GM21619 (cell line): ENCODE results near the gene PRDX5.

Experiments
- ATAC-seq: cut with Tn5 transposase; IDR thresholded peaks from one replicate; pipeline ENCODE4 v1.9.1; 2021; ENCODE audit not compliant: unreplicated experiment

PRDX5 gene

DNA sequence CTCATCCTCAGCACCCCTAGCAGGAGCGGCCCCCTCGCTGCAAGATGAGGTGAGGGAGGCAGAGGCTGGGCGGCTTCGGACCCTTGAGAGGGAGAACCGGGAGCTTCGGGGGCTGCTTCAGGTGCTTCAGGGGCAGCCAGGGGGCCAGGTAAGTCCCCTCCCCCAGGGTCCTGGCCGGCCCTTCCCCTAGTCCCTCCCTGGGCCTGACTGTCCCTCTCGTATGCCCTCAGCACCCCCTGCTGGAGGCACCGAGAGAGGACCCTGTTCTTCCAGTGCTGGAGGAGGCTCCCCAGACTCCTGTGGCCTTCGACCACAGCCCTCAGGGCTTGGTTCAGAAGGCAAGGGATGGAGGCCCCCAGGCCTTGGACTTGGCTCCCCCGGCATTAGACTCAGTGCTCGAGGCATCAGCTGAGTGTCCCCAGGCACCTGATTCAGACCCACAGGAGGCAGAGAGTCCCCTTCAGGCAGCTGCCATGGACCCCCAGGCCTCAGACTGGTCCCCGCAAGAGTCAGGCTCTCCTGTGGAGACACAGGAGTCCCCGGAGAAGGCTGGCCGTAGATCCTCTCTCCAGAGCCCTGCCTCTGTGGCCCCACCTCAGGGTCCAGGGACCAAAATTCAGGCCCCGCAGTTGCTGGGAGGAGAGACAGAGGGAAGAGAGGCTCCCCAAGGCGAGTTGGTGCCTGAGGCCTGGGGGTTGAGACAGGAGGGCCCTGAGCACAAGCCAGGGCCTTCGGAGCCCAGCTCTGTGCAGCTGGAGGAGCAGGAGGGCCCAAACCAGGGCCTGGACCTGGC, 26.0 kb downstream of the PRDX5 start:
- ATAC-seq, result no peak

DNA sequence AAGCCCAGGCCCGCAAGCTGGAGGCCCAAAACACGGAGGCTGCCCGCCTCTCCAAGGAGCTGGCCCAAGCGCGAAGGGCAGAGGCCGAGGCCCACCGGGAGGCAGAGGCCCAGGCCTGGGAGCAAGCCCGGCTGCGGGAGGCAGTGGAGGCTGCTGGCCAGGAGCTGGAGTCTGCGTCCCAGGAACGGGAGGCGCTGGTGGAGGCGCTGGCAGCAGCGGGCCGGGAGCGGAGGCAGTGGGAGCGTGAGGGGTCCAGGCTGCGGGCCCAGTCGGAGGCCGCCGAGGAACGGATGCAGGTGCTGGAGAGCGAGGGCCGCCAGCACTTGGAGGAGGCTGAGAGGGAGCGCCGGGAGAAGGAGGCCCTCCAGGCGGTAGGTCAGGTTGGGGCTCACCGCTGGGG, 26.9 kb downstream of the PRDX5 start:
- no peak for ATAC-seq

DNA sequence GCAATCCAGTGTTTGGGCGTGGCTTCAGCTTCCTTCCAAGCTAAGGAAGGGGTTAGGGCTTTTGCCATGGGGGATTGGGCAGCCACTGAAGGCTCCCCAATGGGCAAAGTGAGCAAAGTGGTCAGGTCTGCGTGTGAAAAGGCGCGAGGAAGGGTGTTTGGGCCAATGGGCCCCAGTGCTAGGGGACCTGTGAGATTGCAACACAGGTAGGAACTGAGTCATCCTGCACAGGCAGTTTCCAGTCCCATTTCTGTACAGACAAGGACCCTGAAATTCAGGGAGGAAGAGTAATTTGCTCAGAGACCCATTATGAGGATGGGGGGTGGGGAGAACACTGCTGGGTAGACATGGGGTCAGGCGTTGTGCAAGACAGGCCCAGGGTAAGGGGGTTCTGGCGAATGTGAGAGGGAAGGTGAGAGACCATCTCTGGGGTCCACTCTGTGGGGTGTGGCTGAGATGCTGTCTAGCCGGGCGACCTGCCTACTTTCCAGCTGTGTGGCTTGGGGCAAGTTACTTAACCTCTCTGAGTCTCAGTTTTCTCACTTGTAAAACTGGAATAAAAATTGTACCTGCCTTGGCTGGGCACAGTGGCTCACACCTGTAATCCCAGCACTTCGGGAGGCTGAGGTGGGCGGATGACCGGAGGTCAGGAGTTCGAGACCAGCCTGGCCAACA, 29.4 kb downstream of the PRDX5 start:
- no peak for ATAC-seq

DNA sequence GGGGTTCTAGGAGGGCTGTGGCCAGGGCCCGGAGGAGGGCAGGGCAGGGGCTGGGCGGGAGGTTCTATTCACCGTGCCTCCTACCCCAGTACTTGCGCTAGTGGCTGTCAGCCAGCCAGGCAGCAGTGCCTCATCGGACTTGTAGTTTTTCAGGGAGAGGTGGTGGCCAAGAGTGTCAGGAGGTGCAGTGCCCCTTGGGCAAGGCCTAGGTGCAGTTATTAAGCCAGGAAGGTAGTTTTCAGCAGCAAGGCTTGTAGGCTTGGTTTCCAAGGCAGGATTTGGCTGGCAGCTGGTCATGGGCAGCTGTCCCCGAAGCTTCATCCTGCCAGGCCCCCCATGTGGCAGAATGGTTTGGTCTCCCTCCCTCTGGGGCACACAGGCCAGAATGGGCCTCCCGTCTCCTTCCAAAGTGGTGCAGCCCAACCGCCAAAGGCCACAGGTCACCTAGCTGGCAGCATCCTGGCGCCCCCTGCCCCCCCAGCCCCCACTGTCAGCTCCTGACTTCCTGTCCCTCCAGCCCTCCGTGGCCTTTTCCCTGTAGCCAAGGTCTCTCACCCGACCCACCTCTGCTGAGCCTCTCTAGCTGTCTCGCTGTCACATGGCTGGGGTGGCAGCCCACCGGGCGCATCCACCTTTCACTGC, 30.6 kb downstream of the PRDX5 start:
- ATAC-seq, result no peak

DNA sequence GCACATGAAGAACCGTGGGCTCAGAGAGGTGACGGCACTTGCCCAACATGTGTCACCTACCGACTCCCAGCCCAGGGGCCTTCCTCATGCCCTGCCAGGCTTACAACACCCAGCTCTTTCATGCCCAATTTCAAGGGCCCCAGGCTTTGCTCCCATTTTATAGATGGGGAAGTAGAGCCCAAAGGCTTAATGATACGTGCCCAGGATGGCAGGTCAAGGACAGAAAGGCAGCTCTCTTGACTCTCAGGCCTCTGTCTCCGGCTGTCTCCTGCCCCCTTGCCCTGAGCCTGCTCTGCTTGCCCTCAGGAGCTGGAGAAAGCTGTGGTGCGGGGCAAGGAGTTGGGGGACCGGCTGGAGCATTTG, 31.1 kb downstream of the PRDX5 start:
- no peak for ATAC-seq

DNA sequence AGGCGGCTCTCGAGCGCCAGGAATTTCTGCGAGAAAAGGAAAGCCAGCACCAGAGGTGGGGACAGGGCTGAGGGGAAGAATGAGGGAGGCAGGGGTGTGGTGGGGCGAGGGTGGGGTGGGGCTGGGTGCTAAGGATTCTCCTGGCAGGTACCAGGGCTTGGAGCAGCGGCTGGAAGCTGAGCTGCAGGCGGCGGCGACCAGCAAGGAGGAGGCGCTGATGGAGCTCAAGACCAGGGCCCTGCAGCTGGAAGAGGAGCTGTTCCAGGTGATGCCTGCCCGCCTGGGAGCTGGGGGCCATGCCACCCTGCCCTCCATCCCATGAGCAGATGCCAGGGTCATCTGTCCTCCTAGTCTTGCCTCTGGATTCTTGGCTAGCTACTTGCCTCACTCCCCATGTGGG, 31.5 kb downstream of the PRDX5 start:
- no peak for ATAC-seq

DNA sequence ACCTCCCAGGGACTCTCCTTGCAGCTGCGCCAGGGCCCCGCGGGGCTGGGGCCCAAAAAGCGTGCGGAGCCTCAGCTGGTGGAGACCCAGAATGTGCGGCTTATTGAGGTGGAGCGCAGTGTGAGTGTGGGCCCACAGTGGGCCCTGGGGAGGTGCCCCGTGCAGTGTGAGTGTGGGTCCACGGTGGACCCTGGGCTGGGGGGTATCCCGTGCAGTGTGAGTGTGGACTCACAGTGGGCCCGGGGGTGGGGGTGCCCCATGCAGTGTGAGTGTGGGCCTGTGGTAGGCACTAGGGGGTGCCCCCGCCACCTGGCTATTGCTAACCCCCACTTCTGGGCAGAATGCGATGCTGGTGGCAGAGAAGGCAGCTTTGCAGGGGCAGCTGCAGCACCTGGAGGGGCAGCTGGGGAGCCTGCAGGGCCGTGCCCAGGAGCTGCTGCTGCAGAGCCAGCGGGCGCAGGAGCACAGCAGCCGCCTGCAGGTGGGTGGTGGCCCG, 33.3 kb downstream of the PRDX5 start:
- no peak for ATAC-seq

DNA sequence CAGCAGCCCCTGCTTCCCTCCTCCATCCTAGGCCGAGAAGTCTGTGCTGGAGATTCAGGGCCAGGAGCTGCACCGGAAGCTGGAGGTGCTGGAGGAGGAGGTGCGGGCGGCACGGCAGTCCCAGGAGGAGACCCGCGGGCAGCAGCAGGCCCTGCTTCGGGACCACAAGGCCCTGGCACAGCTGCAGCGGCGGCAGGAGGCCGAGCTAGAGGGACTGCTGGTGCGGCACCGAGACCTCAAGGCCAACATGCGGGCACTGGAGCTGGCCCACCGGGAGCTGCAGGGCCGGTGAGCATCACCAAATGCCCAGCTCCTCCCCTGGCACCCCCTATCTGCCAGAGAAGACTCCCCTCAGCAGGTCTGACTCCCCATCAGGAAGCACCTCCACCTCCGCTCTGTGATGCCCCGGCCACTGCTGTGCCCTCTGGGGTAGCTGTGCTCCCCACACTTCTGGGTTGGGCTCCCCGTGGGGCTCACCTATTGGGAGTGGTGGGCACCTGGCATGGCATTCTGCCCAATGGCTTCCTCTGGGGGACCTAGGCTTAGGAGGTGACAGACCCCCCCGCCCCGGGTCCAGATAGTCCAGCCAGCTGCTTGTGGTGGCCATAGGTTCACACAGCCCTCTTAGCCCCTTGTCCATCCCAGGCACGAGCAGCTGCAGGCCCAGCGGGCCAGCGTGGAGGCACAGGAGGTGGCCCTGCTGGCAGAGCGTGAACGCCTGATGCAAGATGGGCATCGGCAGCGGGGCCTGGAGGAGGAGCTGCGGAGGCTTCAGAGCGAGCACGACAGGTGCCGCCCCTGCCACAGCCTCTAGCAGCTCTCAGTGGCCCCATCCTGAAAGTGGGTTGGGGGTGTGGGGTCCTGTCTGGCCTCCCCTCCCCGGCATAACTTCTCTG, 34.4 kb downstream of the PRDX5 start:
- ATAC-seq, result no peak

DNA sequence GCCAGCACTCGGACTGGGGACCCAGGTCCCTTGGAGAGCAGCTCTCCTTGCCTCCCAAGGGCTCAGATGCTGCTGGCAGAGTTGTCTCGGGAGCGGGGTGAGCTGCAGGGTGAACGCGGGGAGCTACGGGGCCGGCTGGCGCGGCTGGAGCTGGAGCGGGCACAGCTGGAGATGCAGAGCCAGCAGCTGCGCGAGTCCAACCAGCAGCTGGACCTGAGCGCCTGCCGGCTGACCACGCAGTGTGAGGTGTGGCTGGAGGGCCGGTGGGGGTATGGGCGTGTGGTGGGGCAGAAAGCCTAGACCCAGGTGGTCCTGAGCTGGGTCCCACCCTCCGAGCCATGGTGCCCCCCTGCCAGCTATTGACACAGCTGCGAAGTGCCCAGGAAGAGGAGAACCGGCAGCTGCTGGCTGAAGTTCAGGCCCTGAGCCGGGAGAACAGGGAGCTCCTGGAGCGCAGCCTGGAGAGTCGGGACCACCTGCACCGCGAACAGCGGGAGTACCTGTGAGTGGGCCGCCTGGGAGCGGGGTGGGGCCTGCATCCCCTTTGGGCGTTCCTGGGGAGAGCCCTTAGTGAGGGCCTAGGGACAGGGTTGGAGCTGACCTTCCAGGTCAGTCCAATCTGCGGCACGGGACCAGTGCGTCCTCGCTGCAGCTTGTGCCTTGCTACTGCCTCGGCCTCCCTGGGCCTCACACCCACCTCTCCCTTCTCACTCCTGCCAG, 35.2 kb downstream of the PRDX5 start:
- ATAC-seq, result no peak

DNA sequence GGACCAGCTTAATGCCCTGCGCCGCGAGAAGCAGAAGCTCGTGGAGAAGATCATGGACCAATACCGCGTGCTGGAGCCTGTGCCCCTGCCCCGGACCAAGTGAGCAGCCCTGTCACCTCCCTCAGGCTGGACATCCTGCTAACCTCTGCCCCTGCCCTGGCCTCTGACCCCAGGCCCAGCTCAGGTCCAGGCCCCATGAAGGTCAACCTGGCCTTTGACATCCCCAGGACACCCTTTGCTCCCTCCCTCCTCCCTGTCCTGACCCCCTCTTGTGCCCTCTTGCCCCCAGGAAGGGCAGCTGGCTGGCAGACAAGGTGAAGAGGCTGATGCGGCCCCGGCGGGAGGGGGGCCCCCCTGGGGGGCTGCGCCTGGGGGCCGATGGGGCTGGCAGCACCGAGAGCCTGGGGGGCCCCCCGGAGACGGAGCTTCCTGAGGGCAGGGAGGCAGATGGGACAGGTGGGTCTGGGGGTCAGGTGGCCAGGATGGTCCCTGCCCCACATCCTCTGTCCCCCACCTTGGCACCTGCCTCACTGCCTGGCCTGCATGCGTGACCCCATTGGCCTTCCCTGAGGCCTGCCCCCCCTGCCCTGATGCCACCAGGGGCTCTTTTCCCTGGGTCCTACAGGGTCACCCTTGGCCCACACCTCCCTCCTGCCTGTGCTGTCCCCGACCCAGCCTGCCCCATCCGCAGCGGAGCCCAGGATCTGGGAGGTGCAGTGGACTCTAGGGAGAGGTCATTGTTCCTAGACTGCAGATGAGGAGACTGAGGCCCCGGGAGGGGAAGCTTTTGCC, 36.0 kb downstream of the PRDX5 start:
- no peak for ATAC-seq

DNA sequence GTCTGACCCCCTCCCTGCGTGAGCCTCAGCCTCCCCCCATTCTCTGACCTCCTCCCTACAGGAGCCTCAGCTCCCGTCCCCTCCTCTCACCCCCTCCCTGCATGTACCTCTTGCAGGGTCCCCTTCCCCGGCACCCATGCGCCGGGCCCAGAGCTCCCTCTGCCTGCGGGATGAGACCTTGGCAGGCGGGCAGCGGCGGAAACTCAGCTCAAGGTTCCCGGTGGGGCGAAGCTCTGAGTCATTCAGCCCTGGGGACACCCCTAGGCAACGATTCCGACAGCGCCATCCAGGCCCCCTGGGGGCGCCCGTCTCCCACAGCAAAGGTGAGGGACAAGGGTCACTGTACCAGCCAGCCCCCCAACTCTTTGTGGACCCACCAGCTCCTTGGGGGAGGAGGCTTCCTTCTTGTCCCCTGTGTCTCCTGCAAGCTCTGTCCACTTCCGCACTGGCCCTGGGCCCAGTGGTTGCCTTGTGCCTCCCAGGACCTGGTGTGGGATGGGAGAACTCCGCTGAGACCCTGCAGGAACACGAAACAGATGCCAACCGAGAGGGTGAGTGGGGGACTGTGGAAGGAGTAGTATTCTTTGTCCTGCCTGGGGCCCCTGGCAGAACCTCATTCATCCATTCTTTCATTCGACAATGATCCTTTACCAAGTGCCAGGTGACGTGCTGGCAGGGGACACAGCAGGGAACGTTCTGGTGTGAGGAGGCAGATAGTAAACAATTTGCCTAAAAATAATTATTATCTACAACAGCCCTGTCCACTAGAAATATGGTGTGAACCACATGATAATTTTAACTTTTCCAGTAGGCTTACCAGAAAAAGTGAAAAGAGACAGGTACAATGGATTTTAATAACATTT, 37.4 kb downstream of the PRDX5 start:
- no peak for ATAC-seq

DNA sequence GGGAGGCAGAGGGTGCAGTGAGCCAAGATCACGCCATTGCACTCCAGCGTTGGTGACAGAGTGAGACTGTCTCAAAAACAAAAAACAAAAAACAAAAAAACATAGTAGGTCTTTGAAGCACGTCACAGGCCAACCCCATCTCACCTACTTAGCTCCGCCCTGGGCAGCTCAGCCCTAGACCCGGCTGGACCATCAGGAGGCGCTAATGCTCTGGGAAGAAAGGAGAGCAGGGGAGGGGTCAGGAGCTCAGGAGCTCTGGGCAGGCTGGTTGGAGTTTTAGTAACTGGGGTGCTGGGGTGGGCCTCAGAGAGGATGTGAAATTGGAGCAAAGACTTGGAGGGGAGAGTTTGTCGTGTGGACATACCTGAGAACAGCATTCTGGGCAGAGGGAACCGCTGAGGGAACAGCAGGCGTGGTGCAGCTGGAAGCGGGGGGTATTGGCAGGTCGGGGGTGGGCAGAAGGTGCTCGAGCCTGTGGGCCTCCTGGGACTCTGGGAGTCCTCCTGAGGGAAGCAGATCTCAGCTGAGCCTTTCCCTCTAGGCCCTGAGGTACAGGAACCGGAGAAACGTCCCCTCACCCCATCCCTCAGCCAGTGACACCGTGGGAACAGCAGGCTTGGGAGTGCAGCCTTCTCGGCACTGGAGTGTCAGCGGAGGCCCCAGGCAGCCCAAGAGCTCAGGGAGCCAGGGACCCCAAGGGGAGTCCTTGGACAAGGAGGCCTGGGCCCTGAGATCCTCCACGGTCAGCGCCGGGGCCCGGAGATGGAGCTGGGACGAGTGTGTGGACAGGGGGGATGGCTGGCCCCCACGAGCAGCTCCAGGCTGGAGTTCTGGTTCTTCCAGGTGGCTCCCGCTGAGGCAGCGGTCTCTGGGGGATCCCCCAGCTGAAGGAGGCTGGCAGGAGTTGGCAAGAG, 38.8 kb downstream of the PRDX5 start:
- ATAC-seq, result no peak

DNA sequence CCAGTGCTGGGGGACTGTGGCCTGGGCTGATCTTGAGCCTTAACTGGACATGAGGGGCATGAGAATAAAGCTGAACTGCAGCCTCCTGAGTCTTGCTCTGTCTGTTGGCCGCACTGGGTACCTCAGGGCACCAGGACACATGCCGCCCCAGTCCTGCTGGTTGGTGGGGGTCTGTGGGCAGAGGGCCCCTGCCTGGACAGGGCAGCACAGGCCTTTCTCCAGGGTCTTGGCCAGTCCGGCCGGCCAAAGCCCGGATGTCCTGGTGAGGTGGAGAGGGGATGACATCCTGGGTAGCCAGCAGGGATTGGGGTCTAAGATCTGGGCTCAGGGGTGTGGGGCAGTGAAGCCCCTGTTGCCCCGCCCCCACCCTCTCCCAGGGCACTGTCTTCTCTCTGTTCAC, 39.5 kb downstream of the PRDX5 start:
- ATAC-seq, result no peak

DNA sequence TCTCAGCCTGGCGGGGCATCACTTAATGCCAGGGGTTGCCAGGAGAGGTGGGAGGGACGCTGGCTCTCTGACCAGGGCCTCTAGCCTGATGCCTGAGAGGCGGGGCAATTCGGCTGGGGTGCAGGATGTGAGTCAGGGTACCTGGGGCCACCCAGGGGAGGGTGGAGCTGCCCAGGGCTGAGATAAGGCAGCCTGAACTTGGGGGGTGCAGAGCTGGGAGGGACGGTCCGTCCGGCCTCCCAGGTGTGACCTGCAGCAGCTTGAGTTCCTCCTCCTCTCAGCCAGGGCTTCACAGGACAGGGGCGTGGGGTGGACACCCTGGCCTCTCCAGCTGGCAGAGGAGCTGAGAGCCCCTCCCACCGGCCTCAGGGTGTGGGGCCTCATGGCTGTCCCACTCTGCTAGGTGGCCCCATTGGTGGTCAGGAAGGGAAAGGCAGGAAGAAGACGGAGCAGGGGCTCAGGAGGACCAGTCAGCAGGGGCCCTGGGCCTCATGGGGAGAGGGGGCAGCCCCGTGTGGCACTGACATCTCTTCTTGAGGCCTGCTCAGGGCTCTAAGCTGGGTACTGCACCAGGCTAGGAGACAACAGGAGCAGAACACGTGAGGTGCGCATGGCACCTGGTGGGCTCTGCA, 40.1 kb downstream of the PRDX5 start:
- no peak for ATAC-seq

DNA sequence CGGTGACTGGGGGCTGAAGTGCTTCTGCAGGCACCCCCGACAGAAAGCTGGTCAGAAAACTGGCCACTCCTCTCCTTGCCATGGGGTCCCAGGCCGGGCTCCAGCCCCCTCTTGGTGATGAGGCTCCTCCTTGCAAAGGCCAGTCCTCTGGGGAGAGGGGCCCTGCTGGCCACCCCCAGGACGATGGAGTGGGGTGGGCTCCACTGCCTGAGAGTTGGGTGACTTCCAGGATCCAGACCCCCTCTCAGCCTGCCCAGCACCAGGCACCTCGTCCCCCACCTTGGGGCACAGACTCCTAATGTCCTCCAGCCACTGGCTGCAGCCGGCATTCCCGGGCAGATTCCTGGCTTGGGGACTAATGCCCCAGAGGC, 40.6 kb downstream of the PRDX5 start:
- no peak for ATAC-seq

DNA sequence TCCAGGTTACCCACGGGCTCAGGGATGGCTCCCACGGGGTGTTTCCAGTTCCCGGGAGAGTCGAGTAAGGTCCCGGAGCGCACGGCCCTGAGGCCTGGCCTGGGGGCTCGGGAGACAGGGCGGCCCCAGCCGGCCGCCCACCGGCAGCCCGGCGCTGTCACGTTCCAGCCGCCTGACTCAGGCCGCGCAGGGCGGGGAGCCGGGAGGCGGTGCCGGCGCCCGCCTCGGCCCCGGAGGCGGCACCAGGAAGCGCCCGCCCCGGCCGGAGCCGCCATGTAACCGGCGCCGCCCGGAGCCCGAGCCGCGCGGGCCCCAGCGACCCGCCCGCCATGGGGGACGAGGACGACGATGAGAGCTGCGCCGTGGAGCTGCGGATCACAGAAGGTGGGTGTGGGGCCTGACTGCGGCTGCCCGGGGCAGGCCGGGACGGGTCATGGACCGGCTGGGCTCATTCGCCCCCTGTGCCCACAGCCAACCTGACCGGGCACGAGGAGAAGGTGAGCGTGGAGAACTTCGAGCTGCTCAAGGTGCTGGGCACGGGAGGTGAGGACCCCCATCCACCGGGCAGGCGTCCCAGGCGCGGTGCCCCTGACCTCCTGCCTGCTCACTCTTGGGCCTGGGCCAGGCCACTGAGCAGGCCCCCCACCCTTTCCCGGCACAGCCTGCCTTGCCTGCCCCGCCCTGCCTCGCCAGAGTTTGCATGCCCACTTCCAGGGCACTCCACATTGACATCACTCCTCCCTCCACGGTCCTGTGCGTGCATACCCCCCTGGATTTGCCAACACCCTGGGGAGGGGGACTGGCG, 41.2 kb downstream of the PRDX5 start, which contains the start of gene RPS6KA4:
Gene RPS6KA4 (plus strand): TSS at position 256 of the 805 bp plus-strand sequence. CDS start 74 bp downstream, at position 330.
- ATAC-seq, result no peak
